ENCODE measurements around the gene DRAP1.
A peak's percentile ranks its signal among the peaks of the same experiment; 100 is the strongest.

The DRAP1 gene

DNA sequence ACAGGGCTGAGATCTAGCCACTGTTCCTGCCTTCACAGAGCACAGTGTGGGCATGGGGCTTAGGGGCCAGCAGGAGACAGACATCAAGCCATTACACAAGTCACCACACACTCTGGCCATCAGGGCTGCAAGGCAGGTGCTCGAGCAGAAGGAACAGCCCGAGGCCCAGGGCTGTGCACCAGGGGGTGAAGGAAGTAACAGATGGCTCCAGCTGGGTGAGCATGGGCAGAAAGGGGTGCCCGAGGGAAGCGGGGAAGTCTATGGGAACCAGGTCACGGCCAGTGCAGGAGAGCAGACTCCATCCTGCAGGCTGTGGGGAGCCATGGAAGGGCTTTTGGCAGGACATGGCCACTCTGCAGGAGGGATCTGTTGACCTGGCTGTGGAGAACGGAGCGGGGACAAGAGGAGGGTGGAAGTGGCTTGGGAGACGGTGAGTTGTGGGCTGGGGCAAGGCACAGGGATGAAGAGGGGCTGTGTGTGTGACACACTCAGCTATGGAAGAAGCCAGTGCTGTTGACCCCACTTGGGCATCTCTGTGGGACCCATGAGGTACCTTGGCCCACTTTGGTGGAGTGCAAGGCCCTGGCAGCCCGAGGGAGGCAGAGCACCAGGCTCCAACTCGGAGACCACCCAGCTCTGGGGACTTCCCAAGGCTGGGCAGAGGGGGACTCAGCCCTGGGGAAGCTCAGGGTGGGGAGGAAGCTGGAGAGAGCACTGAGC, 4.0 kb upstream of the DRAP1 start:
- TF ChIP-seq, protein P1, sequence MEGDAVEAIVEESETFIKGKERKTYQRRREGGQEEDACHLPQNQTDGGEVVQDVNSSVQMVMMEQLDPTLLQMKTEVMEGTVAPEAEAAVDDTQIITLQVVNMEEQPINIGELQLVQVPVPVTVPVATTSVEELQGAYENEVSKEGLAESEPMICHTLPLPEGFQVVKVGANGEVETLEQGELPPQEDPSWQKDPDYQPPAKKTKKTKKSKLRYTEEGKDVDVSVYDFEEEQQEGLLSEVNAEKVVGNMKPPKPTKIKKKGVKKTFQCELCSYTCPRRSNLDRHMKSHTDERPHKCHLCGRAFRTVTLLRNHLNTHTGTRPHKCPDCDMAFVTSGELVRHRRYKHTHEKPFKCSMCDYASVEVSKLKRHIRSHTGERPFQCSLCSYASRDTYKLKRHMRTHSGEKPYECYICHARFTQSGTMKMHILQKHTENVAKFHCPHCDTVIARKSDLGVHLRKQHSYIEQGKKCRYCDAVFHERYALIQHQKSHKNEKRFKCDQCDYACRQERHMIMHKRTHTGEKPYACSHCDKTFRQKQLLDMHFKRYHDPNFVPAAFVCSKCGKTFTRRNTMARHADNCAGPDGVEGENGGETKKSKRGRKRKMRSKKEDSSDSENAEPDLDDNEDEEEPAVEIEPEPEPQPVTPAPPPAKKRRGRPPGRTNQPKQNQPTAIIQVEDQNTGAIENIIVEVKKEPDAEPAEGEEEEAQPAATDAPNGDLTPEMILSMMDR (conservative IDR thresholded peaks at IDR 0.05; ENCODE audit: low read length): no peak
- TF ChIP-seq EZH2phosphoT487 (IDR thresholded peaks at IDR 0.05; ENCODE audit: borderline replicate concordance): no peak
- H3K9me2 ChIP-seq (replicated peaks; ENCODE audit: low read depth, low read length): no peaks in the 10 kb centered on the region
- H2AFZ ChIP-seq (ENCODE audit: low read length): no peak overlapping the region
- no peak overlapping the region for H3K9ac ChIP-seq (ENCODE audit: low read depth, low read length, poor library complexity, severe bottlenecking)
- H3K4me3 ChIP-seq (ENCODE audit: low read length, poor library complexity, severe bottlenecking): no peak overlapping the region
- peaks cover 35% of the 10 kb centered on the region for H3K79me2 ChIP-seq (ENCODE audit: insufficient read depth, low read length)
- H3K9me3 ChIP-seq (ENCODE audit: insufficient read depth, low read depth, low read length): no peaks in the 10 kb centered on the region
- H3K27me3 ChIP-seq (ENCODE audit: insufficient read depth, low read length, poor library complexity, severe bottlenecking): no peaks in the 10 kb centered on the region
- H3K36me3 ChIP-seq (ENCODE audit: insufficient read depth, low read length): no peaks in the 10 kb centered on the region
- H3K4me2 ChIP-seq (ENCODE audit: low read depth, low read length, poor library complexity, severe bottlenecking): peak overlapping the region; percentile 17
- H4K20me1 ChIP-seq (ENCODE audit: insufficient read depth, low read length, poor library complexity, severe bottlenecking): peaks cover 10% of the 10 kb centered on the region
- peaks cover 25% of the 10 kb centered on the region for H3K4me1 ChIP-seq (ENCODE audit: insufficient read depth, low read length, poor library complexity, severe bottlenecking)
- no peaks in the 10 kb centered on the region for H3F3A ChIP-seq (ENCODE audit: low read depth)

GRCh38 chr11:65915821-65916251, 3.4 kb upstream of the DRAP1 start:
- Histone ChIP-seq H3K9me2 (replicated peaks; ENCODE audit: low read depth, low read length) (no peaks in the 10 kb centered on the region), H3K9me3 (ENCODE audit: insufficient read depth, low read depth, low read length) (no peaks in the 10 kb centered on the region), H4K20me1 (ENCODE audit: insufficient read depth, low read length, poor library complexity, severe bottlenecking) (peaks cover 15% of the 10 kb centered on the region), H3K36me3 (ENCODE audit: insufficient read depth, low read length) (no peaks in the 10 kb centered on the region), H3K9ac (ENCODE audit: low read depth, low read length, poor library complexity, severe bottlenecking) (no peak overlapping the region), H3K4me1 (ENCODE audit: insufficient read depth, low read length, poor library complexity, severe bottlenecking) (peaks cover 30% of the 10 kb centered on the region), H2AFZ (ENCODE audit: low read length) (no peak overlapping the region), H3F3A (ENCODE audit: low read depth) (no peaks in the 10 kb centered on the region), H3K27me3 (ENCODE audit: insufficient read depth, low read length, poor library complexity, severe bottlenecking) (no peaks in the 10 kb centered on the region), H3K79me2 (ENCODE audit: insufficient read depth, low read length) (peaks cover 40% of the 10 kb centered on the region), H3K4me3 (ENCODE audit: low read length, poor library complexity, severe bottlenecking) (no peak overlapping the region), H3K4me2 (ENCODE audit: low read depth, low read length, poor library complexity, severe bottlenecking) (peak overlapping the region; percentile 97)
- TF ChIP-seq, protein P1 (conservative IDR thresholded peaks at IDR 0.05; ENCODE audit: low read length): no peak
- no peak for TF ChIP-seq EZH2phosphoT487 (IDR thresholded peaks at IDR 0.05; ENCODE audit: borderline replicate concordance)

DNA sequence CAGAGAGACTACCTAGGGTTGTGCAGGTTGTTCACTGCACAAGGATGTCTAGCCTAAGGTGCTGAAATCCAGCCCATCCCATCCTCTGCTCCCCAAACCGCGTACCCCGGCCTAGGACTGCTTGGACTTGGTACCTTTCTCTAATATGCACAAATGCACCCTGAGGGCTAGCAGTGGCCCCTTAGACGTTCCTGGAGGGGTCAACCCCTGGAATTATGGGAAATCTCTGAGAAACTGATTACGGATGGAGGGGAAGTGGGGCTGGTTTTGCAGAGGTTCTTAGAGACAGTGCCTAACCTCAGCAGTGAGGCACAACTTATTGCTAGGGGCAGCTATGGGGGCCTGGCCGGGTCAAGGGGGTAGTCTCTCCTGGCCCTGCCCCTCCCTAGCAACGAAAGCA, 2.8 kb upstream of the DRAP1 start:
- no peaks in the 10 kb centered on the region for H3K9me2 ChIP-seq (replicated peaks; ENCODE audit: low read depth, low read length)
- H4K20me1 ChIP-seq (ENCODE audit: insufficient read depth, low read length, poor library complexity, severe bottlenecking): peaks cover 15% of the 10 kb centered on the region
- peak overlapping the region; percentile 99 for H3K4me3 ChIP-seq (ENCODE audit: low read length, poor library complexity, severe bottlenecking)
- peaks cover 43% of the 10 kb centered on the region for H3K79me2 ChIP-seq (ENCODE audit: insufficient read depth, low read length)
- TF ChIP-seq EZH2phosphoT487 (IDR thresholded peaks at IDR 0.05; ENCODE audit: borderline replicate concordance): no peak
- TF ChIP-seq, protein P1 (conservative IDR thresholded peaks at IDR 0.05; ENCODE audit: low read length): no peak
- no peaks in the 10 kb centered on the region for H3K9me3 ChIP-seq (ENCODE audit: insufficient read depth, low read depth, low read length)
- H3K9ac ChIP-seq (ENCODE audit: low read depth, low read length, poor library complexity, severe bottlenecking): peak overlapping the region; percentile 93
- peak overlapping the region; percentile 97 for H3K4me2 ChIP-seq (ENCODE audit: low read depth, low read length, poor library complexity, severe bottlenecking)
- no peaks in the 10 kb centered on the region for H3K27me3 ChIP-seq (ENCODE audit: insufficient read depth, low read length, poor library complexity, severe bottlenecking)
- no peaks in the 10 kb centered on the region for H3K36me3 ChIP-seq (ENCODE audit: insufficient read depth, low read length)
- peaks cover 33% of the 10 kb centered on the region for H3K4me1 ChIP-seq (ENCODE audit: insufficient read depth, low read length, poor library complexity, severe bottlenecking)
- H2AFZ ChIP-seq (ENCODE audit: low read length): no peak overlapping the region
- no peaks in the 10 kb centered on the region for H3F3A ChIP-seq (ENCODE audit: low read depth)
